C4-2B (cell line): Measurements from ENCODE around the gene LRRC2.

Experiments used
- CTCF ChIP-seq: fragments of 450-650 bp; conservative IDR thresholded peaks from 2 replicates; pipeline ENCODE4 v1.5.1; 2017; ENCODE audit warnings: mild to moderate bottlenecking
- ZFX ChIP-seq: fragments of 450-650 bp; IDR thresholded peaks from 2 replicates; pipeline ENCODE4 v1.6.1; 2017

- TF ChIP-seq CTCF (no peak), ZFX (no peak)
These were observed 5.6 kb upstream of the LRRC2 start for GRCh38 chr3:46571684-46572083.
